IPS-15b (cell line): ENCODE measurements around the gene DYNC1I1.

ENCODE experiments used
- H3K27me3 ChIP-seq: one replicate; pipeline ENCODE4 v1.6.1; 2013; ENCODE audit warnings: low read length; ENCODE audit not compliant: control insufficient read depth, insufficient read depth
- H3K36me3 ChIP-seq: one replicate; pipeline ENCODE4 v1.6.1; 2013; ENCODE audit warnings: low read length; ENCODE audit not compliant: control insufficient read depth, insufficient read depth
- H3K4me1 ChIP-seq: one replicate; pipeline ENCODE4 v1.6.1; 2013; ENCODE audit warnings: mild to moderate bottlenecking, low read length; ENCODE audit not compliant: control insufficient read depth, insufficient read depth
- H3K4me3 ChIP-seq: one replicate; pipeline ENCODE4 v1.5.1; 2013; ENCODE audit warnings: low read depth, low read length
- H3K9ac ChIP-seq: one replicate; pipeline ENCODE4 v1.6.1; 2013; ENCODE audit warnings: low read depth, mild to moderate bottlenecking, low read length
- H3K9me3 ChIP-seq: one replicate; pipeline ENCODE4 v1.6.1; 2013; ENCODE audit warnings: mild to moderate bottlenecking, low read length; ENCODE audit not compliant: control insufficient read depth, insufficient read depth

Gene DYNC1I1

DNA sequence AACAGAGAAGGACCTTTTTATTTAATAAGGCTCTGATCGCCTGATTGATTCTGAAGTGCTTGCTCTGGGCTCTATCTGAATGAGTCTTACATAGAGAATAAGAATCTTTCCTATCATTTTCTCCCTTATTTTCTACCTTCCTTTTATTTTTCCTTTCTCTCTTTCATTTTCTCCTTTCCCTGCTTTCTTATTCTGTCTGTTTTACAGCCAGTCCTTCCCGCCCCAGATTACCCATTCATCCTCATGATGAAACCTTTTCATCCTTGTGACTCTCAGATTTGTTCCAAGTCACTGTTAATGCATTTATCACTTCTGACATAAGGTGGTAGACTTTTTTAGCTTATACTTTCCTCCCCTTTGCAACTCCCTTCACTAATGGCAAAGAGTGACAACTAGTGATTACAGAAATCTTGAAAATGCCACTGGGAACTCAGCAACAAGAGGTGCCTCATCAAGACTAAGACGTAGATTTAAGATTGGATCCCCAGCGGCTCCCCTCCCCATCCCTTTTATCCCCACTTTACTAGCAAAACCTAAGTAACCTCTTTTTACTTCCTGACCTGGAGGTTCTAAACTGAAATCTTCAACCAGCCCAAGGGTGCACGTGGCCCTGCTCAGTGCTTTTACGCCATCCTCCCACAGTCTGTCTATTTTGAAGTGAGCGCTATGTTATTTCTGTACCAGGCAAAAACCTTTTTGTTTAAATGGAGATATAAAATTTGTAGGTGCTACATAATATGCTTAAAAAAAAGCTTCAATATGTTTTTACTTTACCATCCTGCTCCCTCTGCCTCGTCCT, 179.8 kb downstream of the DYNC1I1 start:
- Histone ChIP-seq H3K4me1 (no peaks in the 10 kb centered on the region), H3K4me3 (no peak overlapping the region), H3K9me3 (no peaks in the 10 kb centered on the region), H3K27me3 (no peaks in the 10 kb centered on the region), H3K36me3 (no peaks in the 10 kb centered on the region), H3K9ac (no peak overlapping the region)

DNA sequence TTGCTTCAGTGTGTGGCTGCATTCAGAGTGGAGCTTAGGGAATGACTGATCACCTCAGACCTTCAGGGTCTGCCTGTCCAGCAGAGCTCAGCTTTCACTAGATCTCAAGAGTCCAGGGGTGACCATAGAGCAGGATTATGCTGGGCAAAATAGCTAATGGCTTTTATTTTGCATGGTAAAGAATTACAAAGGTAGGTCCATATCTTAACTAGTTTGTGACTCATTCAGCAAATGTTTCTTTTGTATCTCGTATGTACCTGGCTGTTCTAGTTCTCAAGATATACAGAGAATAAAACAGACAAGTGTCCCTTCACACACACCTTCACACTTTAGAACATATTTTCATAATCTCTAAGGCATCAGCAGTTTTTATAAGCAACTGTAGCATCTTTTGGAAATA, 180.5 kb downstream of the DYNC1I1 start:
- Histone ChIP-seq H3K27me3 (no peaks in the 10 kb centered on the region), H3K4me3 (no peak overlapping the region), H3K9ac (no peak overlapping the region), H3K4me1 (no peaks in the 10 kb centered on the region), H3K9me3 (no peaks in the 10 kb centered on the region), H3K36me3 (no peaks in the 10 kb centered on the region)

DNA sequence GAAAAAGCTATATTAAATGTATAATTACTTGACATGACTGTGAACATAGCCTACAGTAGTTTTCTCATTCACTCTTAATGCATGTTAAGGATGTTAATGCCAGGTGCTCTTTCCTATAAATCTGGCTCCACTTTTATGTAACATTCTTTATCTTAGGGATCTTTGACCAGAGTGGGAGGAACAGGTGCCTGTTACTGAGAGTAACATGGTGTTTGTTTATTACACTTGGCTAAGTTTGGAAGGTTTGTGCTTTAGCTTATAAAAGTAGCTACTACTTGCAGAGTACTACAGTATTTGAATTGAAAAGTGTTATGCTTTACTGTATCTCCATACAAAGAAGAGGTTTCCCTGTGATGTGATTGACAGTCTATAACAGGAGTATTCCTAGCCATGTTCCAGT, 183.4 kb downstream of the DYNC1I1 start:
- Histone ChIP-seq H3K9ac (no peak overlapping the region), H3K36me3 (no peaks in the 10 kb centered on the region), H3K9me3 (no peaks in the 10 kb centered on the region), H3K4me1 (no peaks in the 10 kb centered on the region), H3K27me3 (no peaks in the 10 kb centered on the region), H3K4me3 (no peak overlapping the region)

DNA sequence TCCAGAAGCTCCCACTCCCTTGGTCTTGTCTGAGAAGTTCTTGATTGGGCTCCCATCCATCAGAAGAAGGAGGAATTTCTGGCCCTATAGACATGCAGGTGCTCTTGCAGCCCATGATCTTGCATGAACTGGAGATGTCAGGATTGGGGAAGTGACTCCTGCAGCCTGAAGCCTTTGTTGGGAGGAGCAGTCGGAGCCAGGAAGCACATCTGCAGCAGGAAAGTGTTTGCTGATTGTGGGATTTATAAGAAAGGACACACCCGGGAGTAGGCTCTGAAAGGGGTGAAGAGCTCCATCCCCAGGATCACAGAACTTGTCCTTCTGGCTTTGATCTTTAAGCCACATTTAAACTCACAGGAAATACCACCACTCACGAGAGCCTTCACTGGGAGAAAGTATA, 185.2 kb downstream of the DYNC1I1 start:
- Histone ChIP-seq H3K9ac (no peak overlapping the region), H3K4me1 (no peaks in the 10 kb centered on the region), H3K27me3 (no peaks in the 10 kb centered on the region), H3K4me3 (no peak overlapping the region), H3K9me3 (no peaks in the 10 kb centered on the region), H3K36me3 (no peaks in the 10 kb centered on the region)

DNA sequence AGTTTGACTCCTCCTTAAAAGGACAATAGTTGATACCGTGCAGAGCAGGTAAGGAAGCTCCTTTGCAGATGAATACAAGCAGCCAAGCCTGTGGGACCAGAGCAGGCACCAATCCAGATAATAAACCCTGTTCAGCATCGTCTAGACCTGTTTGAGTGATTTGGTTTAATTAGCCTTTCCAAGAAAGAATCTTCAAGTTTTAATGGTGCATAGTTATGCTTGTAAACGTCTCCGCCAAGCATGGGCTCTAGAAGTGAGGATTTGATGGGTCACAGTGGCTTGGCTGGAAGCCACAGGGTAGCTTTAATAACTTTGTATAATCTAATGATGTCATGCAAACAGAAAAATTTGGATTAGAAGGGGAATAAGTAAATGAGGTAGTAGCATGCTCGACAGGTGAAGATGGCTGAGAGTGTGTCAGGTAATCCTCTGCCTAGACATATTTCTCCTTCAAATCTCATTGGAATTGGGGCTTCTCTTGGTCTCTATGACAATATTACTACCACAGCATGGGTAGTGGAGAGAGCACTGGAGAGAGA, 188.4 kb downstream of the DYNC1I1 start:
- no peak overlapping the region for H3K9ac ChIP-seq
- no peaks in the 10 kb centered on the region for H3K36me3 ChIP-seq
- no peak overlapping the region for H3K4me3 ChIP-seq
- no peaks in the 10 kb centered on the region for H3K9me3 ChIP-seq
- no peaks in the 10 kb centered on the region for H3K27me3 ChIP-seq
- H3K4me1 ChIP-seq, result no peaks in the 10 kb centered on the region

DNA sequence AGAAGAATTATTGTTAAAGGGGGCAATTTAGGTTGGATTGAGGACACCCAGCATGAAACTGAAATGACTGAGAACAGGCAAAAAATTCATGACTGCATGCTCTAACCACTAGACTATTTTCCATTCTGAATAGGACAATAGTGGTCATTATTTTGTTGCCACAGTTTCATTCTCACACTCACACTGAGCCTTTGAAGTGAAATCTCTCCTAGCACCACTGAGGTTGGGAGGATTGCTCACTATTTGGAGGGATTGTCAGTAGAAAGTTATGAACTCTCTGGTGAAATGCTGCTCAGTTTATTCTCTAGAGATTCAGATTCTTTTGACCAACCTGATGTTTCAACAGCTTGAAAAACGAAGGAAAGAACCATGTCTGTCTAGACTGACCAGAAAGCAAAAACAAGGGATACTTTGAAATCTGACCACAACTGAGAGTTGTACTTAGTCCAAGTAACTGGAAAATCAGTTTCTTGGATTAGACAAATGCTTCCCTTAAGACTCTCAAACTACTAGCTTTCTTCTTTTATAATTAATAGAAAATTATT, 191.2 kb downstream of the DYNC1I1 start:
- Histone ChIP-seq H3K9ac (no peak overlapping the region), H3K4me1 (no peaks in the 10 kb centered on the region), H3K36me3 (no peaks in the 10 kb centered on the region), H3K4me3 (no peak overlapping the region), H3K9me3 (no peaks in the 10 kb centered on the region), H3K27me3 (no peaks in the 10 kb centered on the region)

DNA sequence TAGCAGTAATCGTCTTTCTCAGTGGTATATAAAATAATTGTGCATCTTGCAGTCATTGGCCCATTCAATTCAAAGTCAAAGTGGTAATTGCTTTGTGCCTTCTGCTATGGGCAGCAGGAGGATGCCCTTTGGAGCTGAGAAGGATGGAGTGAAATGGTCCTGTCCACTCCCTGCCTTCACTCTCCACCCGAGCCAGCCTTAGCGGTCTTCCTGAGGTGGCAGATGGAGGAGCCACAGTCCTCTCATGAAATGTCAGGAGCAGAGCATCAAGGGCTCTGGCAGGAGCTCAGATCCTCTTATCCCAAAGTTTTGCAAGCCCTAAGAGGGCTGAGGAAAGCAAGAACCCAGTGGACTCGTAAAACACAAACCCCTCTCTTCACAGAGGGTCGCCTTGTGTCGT, 199.4 kb downstream of the DYNC1I1 start:
- no peak overlapping the region for H3K4me3 ChIP-seq
- no peaks in the 10 kb centered on the region for H3K27me3 ChIP-seq
- no peak overlapping the region for H3K9ac ChIP-seq
- H3K36me3 ChIP-seq, result no peaks in the 10 kb centered on the region
- no peaks in the 10 kb centered on the region for H3K4me1 ChIP-seq
- H3K9me3 ChIP-seq, result no peaks in the 10 kb centered on the region

DNA sequence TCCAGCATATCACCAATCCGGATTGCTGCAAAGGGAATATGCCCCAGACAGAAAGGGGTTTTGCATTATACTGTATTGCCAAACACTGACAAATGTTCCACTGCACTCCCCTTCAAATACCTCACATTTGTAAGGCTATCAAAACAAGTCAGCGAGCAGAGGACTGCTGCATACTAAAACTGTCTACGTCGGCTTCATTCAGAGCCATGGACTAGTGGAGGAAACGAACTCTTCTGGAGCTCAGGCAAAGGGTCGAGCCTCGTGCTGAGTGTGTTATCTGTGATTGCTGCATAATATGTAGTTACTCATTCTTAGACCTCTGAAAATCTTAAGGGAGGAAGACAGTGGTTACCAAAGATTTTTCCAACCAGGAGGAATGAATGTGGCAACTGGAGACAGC, 200.2 kb downstream of the DYNC1I1 start:
- Histone ChIP-seq H3K4me3 (no peak overlapping the region), H3K9me3 (no peaks in the 10 kb centered on the region), H3K9ac (no peak overlapping the region), H3K27me3 (no peaks in the 10 kb centered on the region), H3K4me1 (no peaks in the 10 kb centered on the region), H3K36me3 (no peaks in the 10 kb centered on the region)

DNA sequence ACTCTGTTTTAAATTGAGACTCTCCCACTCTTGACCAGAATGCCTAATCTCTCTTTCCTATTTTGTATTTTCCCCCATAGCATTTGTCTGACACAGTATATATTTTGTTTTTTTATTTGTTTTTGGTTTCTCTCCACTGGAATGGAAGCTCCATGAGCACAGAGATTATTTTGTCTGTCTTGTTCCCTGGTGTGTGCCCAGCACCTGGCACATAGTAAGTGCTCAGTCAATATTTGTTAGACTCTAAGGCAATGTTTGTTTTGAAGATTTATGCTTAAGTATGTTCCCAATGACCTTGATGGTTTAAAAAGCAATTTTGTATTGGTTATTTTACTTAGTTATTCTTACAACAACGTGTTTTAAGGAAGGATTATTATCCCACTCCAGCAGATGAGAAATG, 201.8 kb downstream of the DYNC1I1 start:
- Histone ChIP-seq H3K27me3 (no peaks in the 10 kb centered on the region), H3K36me3 (no peaks in the 10 kb centered on the region), H3K9ac (no peak overlapping the region), H3K4me3 (no peak overlapping the region), H3K9me3 (no peaks in the 10 kb centered on the region), H3K4me1 (no peaks in the 10 kb centered on the region)

DNA sequence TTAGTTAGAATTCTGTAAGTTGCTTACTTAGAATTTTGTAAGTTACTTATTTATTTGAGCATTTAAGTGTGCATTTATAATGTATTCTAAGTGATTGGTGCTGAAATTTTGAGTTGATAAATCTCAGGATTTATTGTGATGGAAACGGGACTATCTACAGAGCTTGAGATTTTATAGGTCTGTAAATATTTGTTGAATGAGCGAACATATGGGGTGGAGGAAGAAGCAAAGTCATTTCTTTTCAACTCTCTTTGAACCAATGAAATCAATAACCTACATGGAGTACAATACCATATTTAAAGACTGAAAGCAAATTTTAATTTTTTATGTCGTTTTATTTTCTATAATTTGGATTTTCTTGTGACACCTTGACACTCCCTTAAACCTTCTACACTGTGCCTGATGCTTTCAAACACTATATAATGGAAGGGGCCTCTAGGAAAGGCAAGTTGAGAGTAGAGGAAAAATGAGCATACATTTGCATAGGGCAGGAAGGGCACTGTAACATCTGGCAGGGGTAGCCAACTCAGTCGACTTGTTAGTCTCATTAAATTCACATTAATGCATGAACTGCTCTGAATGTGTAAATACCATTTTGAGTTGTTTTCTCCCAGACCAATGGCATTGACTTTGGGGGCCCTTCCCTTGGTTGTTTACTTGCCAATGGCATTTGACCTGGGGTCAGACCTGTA, 204.2 kb downstream of the DYNC1I1 start:
- H3K9me3 ChIP-seq, result no peaks in the 10 kb centered on the region
- H3K4me1 ChIP-seq, result no peaks in the 10 kb centered on the region
- H3K27me3 ChIP-seq, result no peaks in the 10 kb centered on the region
- H3K36me3 ChIP-seq, result no peaks in the 10 kb centered on the region
- no peak overlapping the region for H3K4me3 ChIP-seq
- no peak overlapping the region for H3K9ac ChIP-seq

DNA sequence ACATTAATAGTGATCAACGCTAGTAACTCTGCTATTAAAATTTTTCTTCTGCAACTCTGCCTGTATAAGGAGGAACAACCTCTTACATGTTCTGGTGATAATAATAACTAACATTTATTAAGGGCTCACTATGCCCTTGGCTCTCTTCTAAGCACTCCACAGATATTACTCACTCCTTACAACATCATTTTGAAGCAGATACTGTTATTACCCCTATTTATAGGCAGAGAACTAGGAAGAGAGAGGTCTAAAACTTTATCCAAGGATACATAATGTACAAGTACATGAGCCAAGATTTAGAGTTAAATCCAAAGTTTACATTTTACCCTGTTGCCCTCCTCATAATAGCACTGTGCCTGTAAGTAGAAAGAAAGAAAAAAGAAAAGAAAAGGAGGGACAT, 205.6 kb downstream of the DYNC1I1 start:
- Histone ChIP-seq H3K27me3 (no peaks in the 10 kb centered on the region), H3K4me1 (no peaks in the 10 kb centered on the region), H3K9me3 (no peaks in the 10 kb centered on the region), H3K9ac (no peak overlapping the region), H3K36me3 (no peaks in the 10 kb centered on the region), H3K4me3 (no peak overlapping the region)

DNA sequence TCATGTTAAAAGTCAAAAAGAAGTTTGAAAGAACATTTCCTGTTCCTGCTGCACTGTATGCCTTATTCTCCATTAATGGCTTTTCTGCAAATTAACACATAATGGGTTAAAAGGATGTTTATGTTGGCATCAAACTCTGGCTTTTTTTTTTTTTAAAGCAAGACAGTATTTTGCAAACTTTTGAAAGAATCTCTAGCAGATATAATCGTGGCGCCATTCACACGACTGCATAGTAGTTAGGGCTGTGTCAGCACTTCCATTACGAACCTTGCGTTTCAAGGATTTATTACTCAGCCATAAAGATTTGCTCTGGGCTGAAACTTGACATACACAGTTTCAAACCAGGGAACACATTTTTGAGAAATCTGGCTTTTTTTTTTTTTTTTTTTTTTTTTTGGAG, 207.8 kb downstream of the DYNC1I1 start:
- Histone ChIP-seq H3K9me3 (no peaks in the 10 kb centered on the region), H3K4me3 (no peak overlapping the region), H3K4me1 (no peaks in the 10 kb centered on the region), H3K27me3 (no peaks in the 10 kb centered on the region), H3K9ac (no peak overlapping the region), H3K36me3 (no peaks in the 10 kb centered on the region)
